ENCODE results near the gene OR4X2.

OR4X2 gene

DNA sequence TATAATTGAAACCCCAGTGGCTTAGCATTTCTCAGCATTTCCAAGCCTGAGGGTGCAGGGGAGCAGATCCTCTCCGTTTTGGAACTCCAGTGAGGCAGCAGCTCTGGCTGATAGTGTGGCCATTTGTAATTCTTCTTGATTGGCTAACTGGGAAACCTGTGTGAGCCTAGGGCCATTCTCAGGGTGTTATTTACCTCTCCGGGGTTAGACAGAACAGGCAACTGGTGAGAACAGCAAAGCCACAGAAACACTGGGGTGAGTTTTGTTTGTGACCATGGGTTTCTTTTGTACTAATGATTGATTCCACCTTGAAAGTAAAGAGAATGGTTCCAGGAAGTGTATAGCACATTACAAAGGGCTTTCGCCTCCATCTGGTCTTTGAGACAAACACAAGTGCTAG lies 2.4 kb upstream of the OR4X2 start:
- DNase-seq (ENCODE audit: low read depth, low spot score): no peak
- no peaks in the 10 kb centered on the region for H3K27me3 ChIP-seq (ENCODE audit: insufficient read depth, insufficient read length)
- TF ChIP-seq YY1 (IDR thresholded peaks at IDR 0.05; ENCODE audit: insufficient read depth, insufficient read length): no peak
- no peak for TF ChIP-seq ZNF274 (IDR thresholded peaks at IDR 0.05; ENCODE audit: low read depth, low read length)
- no peak for TF ChIP-seq SUZ12 (IDR thresholded peaks at IDR 0.05; ENCODE audit: extremely low read depth, insufficient read depth, insufficient read length)
- H3K36me3 ChIP-seq (ENCODE audit: insufficient read depth, insufficient read length, low read length): no peaks in the 10 kb centered on the region
- no peak overlapping the region for H3K4me3 ChIP-seq (ENCODE audit: insufficient read length, low read depth)
- no peaks in the 10 kb centered on the region for H3K4me1 ChIP-seq (ENCODE audit: insufficient read depth, insufficient read length)
- no peaks in the 10 kb centered on the region for H3K9me3 ChIP-seq (ENCODE audit: insufficient read depth, low read length)
- H3K9ac ChIP-seq (ENCODE audit: insufficient read length, low read depth): no peak overlapping the region

GRCh38 chr11:48248902-48249301 lies 4.0 kb downstream of the OR4X2 start:
- no peaks in the 10 kb centered on the region for H3K36me3 ChIP-seq (ENCODE audit: insufficient read depth, insufficient read length, low read length)
- H3K4me1 ChIP-seq (ENCODE audit: insufficient read depth, insufficient read length): no peaks in the 10 kb centered on the region
- no peaks in the 10 kb centered on the region for H3K27me3 ChIP-seq (ENCODE audit: insufficient read depth, insufficient read length)
- H3K4me3 ChIP-seq (ENCODE audit: insufficient read length, low read depth): no peak overlapping the region
- DNase-seq (ENCODE audit: low read depth, low spot score): no peak
- no peak overlapping the region for H3K9ac ChIP-seq (ENCODE audit: insufficient read length, low read depth)
- TF ChIP-seq ZNF274 (IDR thresholded peaks at IDR 0.05; ENCODE audit: low read depth, low read length) (no peak), YY1 (IDR thresholded peaks at IDR 0.05; ENCODE audit: insufficient read depth, insufficient read length) (no peak), SUZ12 (IDR thresholded peaks at IDR 0.05; ENCODE audit: extremely low read depth, insufficient read depth, insufficient read length) (no peak)
- H3K9me3 ChIP-seq (ENCODE audit: insufficient read depth, low read length): no peaks in the 10 kb centered on the region

DNA sequence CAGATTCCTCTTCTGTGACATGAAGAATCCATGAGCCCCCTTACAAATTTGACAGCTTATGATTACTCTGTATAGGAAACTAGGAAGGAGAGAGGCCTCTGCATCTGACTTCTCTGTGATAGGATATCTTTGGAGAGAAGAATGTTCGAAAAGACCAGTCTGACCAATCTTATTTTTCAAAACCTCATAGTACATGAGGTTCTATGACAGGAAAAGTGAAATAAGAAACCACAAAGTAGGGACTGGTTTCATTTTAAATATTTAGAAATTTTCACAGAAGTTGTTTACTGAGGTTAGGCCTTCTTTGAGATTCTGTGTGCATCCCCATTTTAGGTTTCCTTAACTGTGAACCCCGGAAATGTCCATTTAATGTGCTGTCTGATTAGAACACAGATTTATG lies 16.7 kb downstream of the OR4X2 start:
- no peak overlapping the region for H3K9ac ChIP-seq (ENCODE audit: insufficient read length, low read depth)
- no peaks in the 10 kb centered on the region for H3K36me3 ChIP-seq (ENCODE audit: insufficient read depth, insufficient read length, low read length)
- no peak for DNase-seq (ENCODE audit: low read depth, low spot score)
- no peaks in the 10 kb centered on the region for H3K4me1 ChIP-seq (ENCODE audit: insufficient read depth, insufficient read length)
- TF ChIP-seq YY1 (IDR thresholded peaks at IDR 0.05; ENCODE audit: insufficient read depth, insufficient read length) (no peak), SUZ12 (IDR thresholded peaks at IDR 0.05; ENCODE audit: extremely low read depth, insufficient read depth, insufficient read length) (no peak)
- H3K27me3 ChIP-seq (ENCODE audit: insufficient read depth, insufficient read length): peaks cover 64% of the 10 kb centered on the region
- no peak overlapping the region for H3K4me3 ChIP-seq (ENCODE audit: insufficient read length, low read depth)
- no peaks in the 10 kb centered on the region for H3K9me3 ChIP-seq (ENCODE audit: insufficient read depth, low read length)

DNA sequence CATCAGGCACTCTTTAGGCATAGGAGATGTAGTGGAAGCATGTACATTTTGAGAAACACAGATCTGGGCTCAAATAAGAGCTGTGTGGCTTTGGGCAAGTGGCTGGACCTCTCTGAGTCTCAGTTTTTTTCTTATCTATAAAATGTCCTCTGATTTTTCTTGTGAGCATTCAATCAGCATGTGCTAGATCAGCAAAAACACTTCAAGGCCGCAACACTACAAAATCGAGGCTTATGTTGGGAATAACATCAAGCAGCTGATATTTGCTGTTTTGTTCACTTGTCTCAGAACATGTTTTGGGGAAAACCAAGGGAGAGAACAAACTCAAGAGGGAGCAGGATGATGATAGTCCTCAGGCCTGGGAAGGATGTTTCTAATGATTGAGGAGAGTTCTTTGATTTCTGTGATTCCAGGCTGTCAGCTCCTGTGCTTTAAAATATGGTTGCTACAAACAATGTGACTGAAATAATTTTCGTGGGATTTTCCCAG lies 18.6 kb downstream of the OR4X2 start, which contains the start of gene OR4X1:
TSS of gene OR4X1 (plus strand) at position 439 of the 489 bp plus-strand sequence. CDS start at position 439, 0 bp downstream.
- H3K36me3 ChIP-seq (ENCODE audit: insufficient read depth, insufficient read length, low read length): no peaks in the 10 kb centered on the region
- no peaks in the 10 kb centered on the region for H3K4me1 ChIP-seq (ENCODE audit: insufficient read depth, insufficient read length)
- H3K4me3 ChIP-seq (ENCODE audit: insufficient read length, low read depth): no peak within 1 kb of the TSS
- DNase-seq (ENCODE audit: low read depth, low spot score): no peak
- H3K9me3 ChIP-seq (ENCODE audit: insufficient read depth, low read length): no peaks in the 10 kb centered on the region
- no peak within 1 kb of the TSS for H3K9ac ChIP-seq (ENCODE audit: insufficient read length, low read depth)
- peaks cover 63% of the 10 kb centered on the region for H3K27me3 ChIP-seq (ENCODE audit: insufficient read depth, insufficient read length)
- TF ChIP-seq ZNF274 (IDR thresholded peaks at IDR 0.05; ENCODE audit: low read depth, low read length): no peak
- TF ChIP-seq YY1 (IDR thresholded peaks at IDR 0.05; ENCODE audit: insufficient read depth, insufficient read length): no peak
- TF ChIP-seq SUZ12 (IDR thresholded peaks at IDR 0.05; ENCODE audit: extremely low read depth, insufficient read depth, insufficient read length): no peak

DNA sequence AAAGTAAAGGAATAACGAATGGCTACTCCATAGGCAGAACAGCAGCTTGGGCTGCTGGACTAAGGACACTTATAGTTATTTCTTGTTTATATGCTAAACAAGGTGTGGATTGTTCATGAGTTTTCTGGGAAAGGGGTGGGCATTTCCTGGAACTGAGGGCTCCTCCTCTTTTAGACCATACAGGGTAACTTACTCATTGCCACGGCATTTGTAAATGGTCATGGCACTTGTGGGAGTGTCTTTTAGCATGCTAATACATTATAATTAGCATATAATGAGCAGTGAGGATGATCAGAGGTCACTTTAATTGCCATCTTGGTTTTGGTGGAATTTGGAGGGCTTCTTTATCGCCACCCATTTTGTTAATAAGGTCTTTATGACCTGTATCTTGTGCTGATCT lies 25.7 kb downstream of the OR4X2 start:
- TF ChIP-seq ZNF274 (IDR thresholded peaks at IDR 0.05; ENCODE audit: low read depth, low read length) (no peak), SUZ12 (IDR thresholded peaks at IDR 0.05; ENCODE audit: extremely low read depth, insufficient read depth, insufficient read length) (no peak), YY1 (IDR thresholded peaks at IDR 0.05; ENCODE audit: insufficient read depth, insufficient read length) (no peak)
- peaks cover 86% of the 10 kb centered on the region for H3K27me3 ChIP-seq (ENCODE audit: insufficient read depth, insufficient read length)
- H3K4me3 ChIP-seq (ENCODE audit: insufficient read length, low read depth): no peak overlapping the region
- peaks cover 37% of the 10 kb centered on the region for H3K9me3 ChIP-seq (ENCODE audit: insufficient read depth, low read length)
- H3K4me1 ChIP-seq (ENCODE audit: insufficient read depth, insufficient read length): no peaks in the 10 kb centered on the region
- no peak for DNase-seq (ENCODE audit: low read depth, low spot score)
- no peaks in the 10 kb centered on the region for H3K36me3 ChIP-seq (ENCODE audit: insufficient read depth, insufficient read length, low read length)
- no peak overlapping the region for H3K9ac ChIP-seq (ENCODE audit: insufficient read length, low read depth)

DNA sequence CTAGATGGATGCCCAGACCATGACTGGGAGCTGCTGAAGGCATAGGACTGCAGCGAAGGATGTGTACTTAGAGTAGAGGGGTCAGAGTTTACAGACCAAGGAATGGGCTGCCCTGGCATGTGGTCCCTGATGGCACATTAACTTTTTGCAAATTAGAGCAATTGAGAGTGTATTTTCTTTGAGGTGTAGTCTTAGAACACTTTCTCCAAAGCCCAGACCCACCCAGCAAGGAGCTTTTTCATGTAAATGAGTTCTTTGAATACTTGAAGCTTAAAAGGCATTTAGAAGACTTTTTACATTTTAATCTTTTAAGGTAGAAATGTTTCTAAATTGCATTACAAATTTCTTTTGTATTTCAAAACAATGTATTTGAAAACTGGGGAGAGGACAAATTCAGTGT lies 27.7 kb downstream of the OR4X2 start:
- DNase-seq (ENCODE audit: low read depth, low spot score): peak; percentile 87
- no peak overlapping the region for H3K4me3 ChIP-seq (ENCODE audit: insufficient read length, low read depth)
- TF ChIP-seq ZNF274 (IDR thresholded peaks at IDR 0.05; ENCODE audit: low read depth, low read length) (no peak), SUZ12 (IDR thresholded peaks at IDR 0.05; ENCODE audit: extremely low read depth, insufficient read depth, insufficient read length) (no peak), YY1 (IDR thresholded peaks at IDR 0.05; ENCODE audit: insufficient read depth, insufficient read length) (no peak)
- no peaks in the 10 kb centered on the region for H3K36me3 ChIP-seq (ENCODE audit: insufficient read depth, insufficient read length, low read length)
- no peaks in the 10 kb centered on the region for H3K4me1 ChIP-seq (ENCODE audit: insufficient read depth, insufficient read length)
- peaks cover 37% of the 10 kb centered on the region for H3K9me3 ChIP-seq (ENCODE audit: insufficient read depth, low read length)
- no peak overlapping the region for H3K9ac ChIP-seq (ENCODE audit: insufficient read length, low read depth)
- H3K27me3 ChIP-seq (ENCODE audit: insufficient read depth, insufficient read length): peaks cover 86% of the 10 kb centered on the region

Data from NT2/D1 (cell line).